Stimulated activated CD4-positive, alpha-beta T cell treated with anti-CD3 and anti-CD28 coated beads, TNF-alpha, amount 100 ng/mL, for 1 hour (primary cell): ENCODE results near the gene NAA50.

ENCODE experiments used
- DNase-seq, 3 donors: peaks; one replicate each; pipeline ENCODE4 v3.0.0-alpha.2; 2020; ENCODE audit warnings: low read depth in 3 of 3, low spot score in 1 of 3

Gene NAA50

DNA sequence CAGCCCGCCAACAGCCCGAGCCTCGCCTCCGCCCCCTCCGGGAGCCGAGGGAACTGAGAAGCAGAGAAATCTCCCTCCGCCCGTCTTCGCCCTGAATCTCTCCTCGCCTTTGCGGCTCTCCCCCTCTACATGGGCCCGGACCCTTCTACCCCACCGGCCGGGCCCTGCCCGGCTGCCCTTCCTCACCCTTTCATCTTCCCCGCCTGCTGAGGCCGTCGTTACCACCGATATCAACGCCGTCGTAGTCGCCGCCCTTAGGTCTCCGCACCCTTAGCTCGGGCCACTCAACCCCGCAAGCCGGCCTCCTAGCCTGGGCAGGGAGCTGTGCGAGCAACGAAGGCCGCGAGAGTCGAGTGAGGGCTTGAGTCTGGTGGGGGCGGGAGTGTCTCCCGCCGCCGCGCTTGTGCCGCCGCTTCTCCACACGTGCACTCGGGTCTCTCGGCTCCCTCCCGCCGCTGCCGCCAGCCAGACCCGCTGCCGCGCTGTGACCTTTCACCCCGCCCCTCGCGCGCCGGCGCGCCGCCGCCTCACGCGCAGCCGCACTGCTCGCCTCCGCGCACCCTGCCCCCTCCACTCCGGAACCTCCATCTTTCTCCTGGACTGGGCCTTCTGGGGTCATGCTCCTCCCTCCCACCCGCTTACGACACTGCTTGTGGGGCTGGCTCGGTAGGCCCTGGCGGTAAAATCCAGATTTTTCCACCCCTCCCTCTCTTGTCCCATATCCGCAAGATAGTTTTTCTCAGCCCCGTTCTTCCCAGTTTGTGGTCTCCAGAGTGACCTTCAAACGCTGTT lies at the start of gene NAA50:
Gene NAA50, minus strand, starts transcription at position 494 of the 792 bp plus-strand sequence. Its CDS starts 300 bp downstream, at position 194.
- peak; percentile 84 to 93 (median 91) for DNase-seq

DNA sequence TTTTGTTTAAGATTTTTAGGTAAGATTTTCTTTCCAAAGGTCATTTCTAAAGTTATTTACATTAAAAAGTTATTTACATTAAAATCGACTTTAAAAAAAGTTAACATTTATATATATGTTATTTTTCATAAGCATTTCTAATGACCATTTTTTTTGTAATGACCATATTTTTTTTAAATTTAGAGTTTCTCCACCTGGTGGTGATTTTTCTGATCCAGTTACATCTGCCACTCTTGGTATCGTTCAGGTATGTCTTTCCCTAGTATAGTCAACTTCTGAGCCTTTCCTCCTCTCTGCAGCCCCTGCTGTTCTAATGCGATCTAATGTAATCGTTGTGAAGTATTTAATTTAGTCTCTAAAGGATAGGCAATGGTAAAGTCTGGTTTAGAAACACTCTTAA lies 49.6 kb upstream of the NAA50 start:
- no peak for DNase-seq

GRCh38 chr3:113794526-113794925 lies 48.5 kb upstream of the NAA50 start:
- DNase-seq: no peak

DNA sequence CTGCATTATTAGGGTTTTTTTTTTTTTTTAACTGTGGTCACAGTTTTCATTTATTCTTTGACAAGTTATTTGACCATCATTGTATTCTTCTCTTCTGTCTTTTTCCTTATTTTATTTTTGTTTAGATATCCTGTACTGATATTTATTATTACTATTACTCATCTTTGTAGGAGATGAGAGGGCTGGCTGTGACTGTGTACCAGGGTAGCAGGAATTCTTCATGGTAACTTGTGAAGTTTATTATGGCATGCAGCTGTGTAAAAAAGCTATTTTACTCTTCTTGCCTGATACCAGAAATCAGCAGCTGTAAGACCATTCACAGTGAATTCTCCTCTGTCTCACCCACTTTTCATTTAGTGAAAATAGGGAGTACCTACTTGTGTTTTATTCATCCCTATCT lies 45.3 kb upstream of the NAA50 start:
- DNase-seq: no peak

GRCh38 chr3:113783980-113784379 lies 37.9 kb upstream of the NAA50 start:
- no peak for DNase-seq

- DNase-seq: no peak
Observed at GRCh38 chr3:113783463-113783862, 37.4 kb upstream of the NAA50 start.

DNA sequence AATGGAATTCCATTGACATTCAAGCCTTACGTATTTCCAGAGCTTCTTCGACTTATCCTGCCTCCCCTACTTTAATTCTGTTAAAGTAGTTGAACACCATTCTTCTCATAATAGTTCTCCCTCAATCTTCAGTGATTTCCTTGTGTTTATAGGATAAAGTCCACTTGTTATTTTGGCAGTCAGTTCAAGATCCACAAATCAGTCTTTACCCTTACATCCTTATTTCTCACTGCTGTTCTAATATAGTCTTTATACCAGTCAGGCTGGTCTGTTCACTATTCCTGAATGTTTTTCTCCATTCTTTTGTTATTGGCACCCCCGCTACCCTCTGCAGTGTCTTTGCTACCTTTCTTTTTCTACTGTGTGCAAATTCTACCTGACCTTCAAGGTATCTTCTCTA lies 30.5 kb upstream of the NAA50 start:
- DNase-seq: no peak

- no peak for DNase-seq
Observed at GRCh38 chr3:113775516-113775915, 29.5 kb upstream of the NAA50 start.

DNA sequence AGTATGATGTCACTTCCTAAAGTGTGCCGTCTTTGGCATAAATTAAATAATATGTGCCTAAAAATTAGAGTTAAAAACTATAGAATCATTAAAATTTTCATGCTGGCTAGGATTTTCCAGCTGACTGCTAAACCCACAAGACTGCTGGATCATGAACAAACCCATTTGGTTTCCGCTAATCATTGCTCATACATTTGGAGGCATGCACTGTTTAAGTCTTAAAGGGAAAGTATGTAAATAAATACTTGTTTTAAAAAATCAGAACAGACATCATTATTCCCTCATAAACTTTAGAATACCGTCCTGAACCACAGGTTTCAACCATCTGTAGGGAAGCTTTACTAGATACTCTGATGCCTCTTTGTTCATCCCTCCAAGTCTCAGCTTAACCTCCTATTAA lies 27.3 kb upstream of the NAA50 start:
- DNase-seq: no peak

- no peak for DNase-seq
Observed at GRCh38 chr3:113771993-113772392, 25.9 kb upstream of the NAA50 start.

GRCh38 chr3:113769551-113769950 lies 23.5 kb upstream of the NAA50 start:
- DNase-seq: no peak

GRCh38 chr3:113764698-113765097 lies 18.6 kb upstream of the NAA50 start:
- no peak for DNase-seq

GRCh38 chr3:113758389-113759024 lies 12.5 kb upstream of the NAA50 start:
- DNase-seq: no peak

GRCh38 chr3:113754494-113755159 lies 8.6 kb upstream of the NAA50 start:
- no peak for DNase-seq

DNA sequence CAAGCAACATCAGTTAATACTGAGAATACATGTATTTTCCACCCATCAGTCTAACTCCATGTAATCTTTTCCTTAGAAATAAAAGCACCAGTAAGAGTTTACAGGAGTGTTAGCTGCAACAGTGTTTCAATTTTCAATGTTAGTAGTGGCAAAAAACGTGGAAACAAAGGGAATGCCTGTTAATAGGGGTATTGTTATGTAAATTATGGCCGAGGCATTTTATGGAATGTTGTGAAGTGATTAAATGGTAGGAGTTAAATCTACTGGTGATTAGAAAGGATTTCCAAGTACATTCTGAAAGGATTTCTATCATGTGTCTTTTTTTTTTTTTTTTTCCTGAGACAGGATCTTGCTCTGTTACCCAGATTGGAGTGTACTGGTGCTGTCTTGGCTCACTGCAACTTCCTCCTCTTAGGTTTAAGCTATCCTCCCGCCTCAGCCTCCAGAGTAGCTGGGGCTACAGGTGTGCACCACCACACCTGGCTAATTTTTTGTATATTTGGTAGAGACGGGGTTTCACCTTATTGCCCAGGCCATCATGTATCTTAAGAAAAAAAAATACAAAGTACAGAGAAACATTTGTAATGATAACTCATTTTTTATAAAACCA lies 7.4 kb upstream of the NAA50 start:
- no peak for DNase-seq

DNA sequence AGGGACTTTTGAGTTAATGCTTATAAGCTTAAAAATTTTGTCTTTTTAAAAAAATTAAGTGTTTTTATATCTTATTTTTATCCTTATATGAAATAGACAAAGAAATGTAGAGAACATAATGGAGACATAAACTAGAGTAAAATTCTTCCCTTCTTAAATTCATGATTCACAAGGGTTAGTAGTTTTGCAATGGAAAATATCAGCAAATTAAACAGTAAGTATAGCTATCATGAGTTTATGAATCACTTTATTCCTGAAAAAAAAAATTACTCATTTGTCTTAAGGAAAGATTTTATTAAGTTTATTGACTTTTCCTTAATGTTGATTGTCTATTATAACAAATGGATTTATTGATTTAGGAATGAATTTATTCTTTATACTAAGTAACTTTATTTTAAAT lies 5.1 kb upstream of the NAA50 start:
- no peak for DNase-seq

GRCh38 chr3:113747283-113748046 lies 1.4 kb upstream of the NAA50 start:
- no peak for DNase-seq

DNA sequence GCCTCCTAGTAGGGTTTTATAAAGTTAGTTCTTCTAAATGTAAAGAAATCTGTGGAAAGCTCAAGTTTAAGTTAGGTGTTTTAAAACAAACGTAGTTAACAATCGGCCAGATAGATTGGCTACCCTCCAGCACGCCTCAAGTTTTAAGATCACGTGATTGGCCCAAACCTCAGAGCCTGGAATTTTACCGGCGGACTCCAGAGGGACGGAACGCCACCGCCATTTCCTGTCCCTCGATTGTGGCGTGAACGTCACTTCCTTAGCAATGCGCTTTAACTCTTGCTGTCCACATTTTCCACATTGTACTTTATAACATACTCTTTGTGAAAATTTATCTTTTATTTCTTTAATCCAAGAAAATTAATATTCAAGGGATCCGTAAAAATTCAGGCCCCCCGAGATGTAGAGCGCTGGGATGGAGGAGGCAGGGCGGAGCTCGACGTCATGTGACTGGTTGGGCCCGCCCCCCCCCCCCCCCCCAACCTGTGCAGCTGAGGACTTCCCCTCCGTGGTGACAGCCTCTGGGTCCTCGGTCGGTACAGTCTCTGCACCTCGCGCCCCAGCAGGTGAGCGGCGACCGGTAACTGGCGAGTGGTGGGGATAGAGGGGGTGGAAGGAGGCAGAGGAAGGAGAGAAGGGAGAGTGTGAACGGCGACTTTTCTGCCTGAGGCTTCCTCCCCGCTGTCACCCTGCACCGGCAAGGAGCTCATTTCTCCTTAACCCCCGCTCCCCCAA lies 666 bp upstream of the NAA50 start, which contains the start of gene ATP6V1A:
Gene ATP6V1A, plus strand, starts transcription at position 488 of the 735 bp plus-strand sequence. CDS start 31,719 bp downstream, outside the sequence.
- peak; percentile 50 to 56 (median 55) for DNase-seq

GRCh38 chr3:113744941-113745755 lies 901 bp downstream of the NAA50 start:
- peak; percentile 46 to 55 (median 52) for DNase-seq
